Measurements from ENCODE around the gene JCAD.
"Not testable (repeated sequence)": the region's sequence is repeated elsewhere in the genome, so short reads cannot be mapped to it uniquely, and the experiment has no call there.

The JCAD gene

GRCh38 chr10:29981510-29981909 lies 77.9 kb downstream of the JCAD start:
- H3K4me3 ChIP-seq (ENCODE audit: low read depth in 1 of 5, low read length in 5 of 5): no peak overlapping the region
- H3K4me1 ChIP-seq (ENCODE audit: control insufficient read depth in 5 of 5, insufficient read depth in 5 of 5, low read length in 5 of 5): no peaks in the 10 kb centered on the region
- no peak overlapping the region for H3K9ac ChIP-seq (ENCODE audit: low read length in 5 of 5)
- H3K27me3 ChIP-seq (ENCODE audit: control insufficient read depth in 5 of 5, insufficient read depth in 4 of 5, low read length in 5 of 5): no peaks in the 10 kb centered on the region
- H3K9me3 ChIP-seq (ENCODE audit: control insufficient read depth in 5 of 5, low read length in 5 of 5): peaks cover 4 to 14% (median 12%) of the 10 kb centered on the region in 5 donors
- no peak overlapping the region for H3K27ac ChIP-seq (ENCODE audit: low read depth, low read length)
- no peaks in the 10 kb centered on the region for H3K36me3 ChIP-seq (ENCODE audit: control insufficient read depth in 5 of 5, insufficient read depth in 5 of 5, low read length in 5 of 5)

DNA sequence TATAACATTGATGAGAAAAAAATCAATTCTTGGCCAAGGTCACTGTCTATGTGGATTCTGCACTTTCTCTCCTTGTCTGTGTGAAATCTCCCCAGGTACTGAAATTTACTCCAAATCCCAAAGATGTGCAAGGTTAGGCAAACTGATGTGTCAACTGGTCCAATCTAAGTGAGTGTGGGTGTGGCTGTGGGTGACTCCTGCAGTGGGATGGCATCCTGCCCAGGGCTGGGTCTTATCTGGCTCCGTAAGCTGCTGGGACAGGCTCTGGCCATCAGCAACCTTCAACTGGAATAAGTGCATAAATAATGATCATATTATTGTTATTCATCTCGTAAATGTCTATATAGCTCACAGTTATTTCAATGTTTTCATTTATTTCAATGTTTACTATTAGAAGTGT lies 79.3 kb downstream of the JCAD start:
- Histone ChIP-seq H3K9me3 (ENCODE audit: control insufficient read depth in 5 of 5, low read length in 5 of 5) (peaks cover 4 to 14% (median 12%) of the 10 kb centered on the region in 5 donors), H3K4me3 (ENCODE audit: low read depth in 1 of 5, low read length in 5 of 5) (no peak overlapping the region), H3K27ac (ENCODE audit: low read depth, low read length) (no peak overlapping the region), H3K4me1 (ENCODE audit: control insufficient read depth in 5 of 5, insufficient read depth in 5 of 5, low read length in 5 of 5) (no peaks in the 10 kb centered on the region), H3K9ac (ENCODE audit: low read length in 5 of 5) (no peak overlapping the region), H3K27me3 (ENCODE audit: control insufficient read depth in 5 of 5, insufficient read depth in 4 of 5, low read length in 5 of 5) (no peaks in the 10 kb centered on the region), H3K36me3 (ENCODE audit: control insufficient read depth in 5 of 5, insufficient read depth in 5 of 5, low read length in 5 of 5) (no peaks in the 10 kb centered on the region)

GRCh38 chr10:29979421-29979779 lies 80.0 kb downstream of the JCAD start:
- not testable (repeated sequence) for H3K27me3 ChIP-seq (ENCODE audit: control insufficient read depth in 5 of 5, insufficient read depth in 4 of 5, low read length in 5 of 5); H3K27ac ChIP-seq (ENCODE audit: low read depth, low read length); H3K4me1 ChIP-seq (ENCODE audit: control insufficient read depth in 5 of 5, insufficient read depth in 5 of 5, low read length in 5 of 5); H3K36me3 ChIP-seq (ENCODE audit: control insufficient read depth in 5 of 5, insufficient read depth in 5 of 5, low read length in 5 of 5); H3K9ac ChIP-seq (ENCODE audit: low read length in 5 of 5); H3K4me3 ChIP-seq (ENCODE audit: low read depth in 1 of 5, low read length in 5 of 5)
- peaks cover 4 to 14% (median 12%) of the 10 kb centered on the region in 5 donors for H3K9me3 ChIP-seq (ENCODE audit: control insufficient read depth in 5 of 5, low read length in 5 of 5)

DNA sequence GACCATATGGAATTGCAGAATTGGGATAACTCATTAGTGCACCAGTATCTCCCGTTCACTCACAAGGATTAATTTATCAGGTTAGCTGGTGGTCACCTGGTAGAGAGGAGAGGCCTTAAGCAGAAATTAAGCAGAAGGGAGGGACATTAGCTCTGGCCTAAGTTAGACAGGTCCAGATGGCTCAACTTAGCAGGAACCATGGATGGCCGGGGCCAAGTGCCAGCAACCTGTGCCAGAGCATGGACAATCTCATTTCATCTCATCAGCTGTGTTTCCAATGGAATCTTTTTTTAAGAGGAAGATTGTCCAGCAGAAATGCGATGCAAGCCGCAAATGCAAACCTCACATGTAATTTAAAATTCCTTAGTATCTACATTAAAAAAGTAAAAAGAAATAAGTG lies 82.2 kb downstream of the JCAD start:
- no peak overlapping the region for H3K9ac ChIP-seq (ENCODE audit: low read length in 5 of 5)
- H3K27ac ChIP-seq (ENCODE audit: low read depth, low read length): no peak overlapping the region
- no peaks in the 10 kb centered on the region for H3K36me3 ChIP-seq (ENCODE audit: control insufficient read depth in 5 of 5, insufficient read depth in 5 of 5, low read length in 5 of 5)
- H3K4me1 ChIP-seq (ENCODE audit: control insufficient read depth in 5 of 5, insufficient read depth in 5 of 5, low read length in 5 of 5): no peaks in the 10 kb centered on the region
- no peak overlapping the region for H3K4me3 ChIP-seq (ENCODE audit: low read depth in 1 of 5, low read length in 5 of 5)
- H3K9me3 ChIP-seq (ENCODE audit: control insufficient read depth in 5 of 5, low read length in 5 of 5): no peaks in the 10 kb centered on the region
- H3K27me3 ChIP-seq (ENCODE audit: control insufficient read depth in 5 of 5, insufficient read depth in 4 of 5, low read length in 5 of 5): no peaks in the 10 kb centered on the region

GRCh38 chr10:29976134-29976533 lies 83.3 kb downstream of the JCAD start:
- Histone ChIP-seq H3K27me3 (ENCODE audit: control insufficient read depth in 5 of 5, insufficient read depth in 4 of 5, low read length in 5 of 5) (no peaks in the 10 kb centered on the region), H3K36me3 (ENCODE audit: control insufficient read depth in 5 of 5, insufficient read depth in 5 of 5, low read length in 5 of 5) (no peaks in the 10 kb centered on the region), H3K4me3 (ENCODE audit: low read depth in 1 of 5, low read length in 5 of 5) (no peak overlapping the region), H3K9me3 (ENCODE audit: control insufficient read depth in 5 of 5, low read length in 5 of 5) (no peaks in the 10 kb centered on the region), H3K27ac (ENCODE audit: low read depth, low read length) (no peak overlapping the region), H3K4me1 (ENCODE audit: control insufficient read depth in 5 of 5, insufficient read depth in 5 of 5, low read length in 5 of 5) (no peaks in the 10 kb centered on the region), H3K9ac (ENCODE audit: low read length in 5 of 5) (no peak overlapping the region)

DNA sequence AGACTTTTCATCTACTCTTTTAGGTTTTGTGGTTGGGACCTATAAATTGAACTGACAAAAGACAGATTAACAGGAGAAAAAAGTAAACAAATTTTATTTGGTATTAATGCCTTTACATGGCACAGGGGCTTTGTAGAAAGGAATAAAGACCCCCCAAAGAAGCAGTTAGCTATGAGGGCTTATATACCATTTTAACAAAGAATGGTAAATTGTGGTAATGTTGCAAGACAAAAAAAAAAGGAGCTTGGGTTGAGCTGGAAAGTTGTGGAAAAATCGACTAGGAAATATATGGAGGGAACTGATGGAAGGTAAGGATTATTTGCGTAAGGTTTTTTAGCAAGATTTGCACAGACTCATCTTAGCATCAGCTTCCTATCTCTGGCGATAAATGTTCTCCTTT lies 84.6 kb downstream of the JCAD start:
- H3K4me3 ChIP-seq (ENCODE audit: low read depth in 1 of 5, low read length in 5 of 5): no peak overlapping the region
- H3K9me3 ChIP-seq (ENCODE audit: control insufficient read depth in 5 of 5, low read length in 5 of 5): no peaks in the 10 kb centered on the region
- H3K36me3 ChIP-seq (ENCODE audit: control insufficient read depth in 5 of 5, insufficient read depth in 5 of 5, low read length in 5 of 5): no peaks in the 10 kb centered on the region
- no peak overlapping the region for H3K9ac ChIP-seq (ENCODE audit: low read length in 5 of 5)
- no peaks in the 10 kb centered on the region for H3K27me3 ChIP-seq (ENCODE audit: control insufficient read depth in 5 of 5, insufficient read depth in 4 of 5, low read length in 5 of 5)
- H3K27ac ChIP-seq (ENCODE audit: low read depth, low read length): no peak overlapping the region
- no peaks in the 10 kb centered on the region for H3K4me1 ChIP-seq (ENCODE audit: control insufficient read depth in 5 of 5, insufficient read depth in 5 of 5, low read length in 5 of 5)

DNA sequence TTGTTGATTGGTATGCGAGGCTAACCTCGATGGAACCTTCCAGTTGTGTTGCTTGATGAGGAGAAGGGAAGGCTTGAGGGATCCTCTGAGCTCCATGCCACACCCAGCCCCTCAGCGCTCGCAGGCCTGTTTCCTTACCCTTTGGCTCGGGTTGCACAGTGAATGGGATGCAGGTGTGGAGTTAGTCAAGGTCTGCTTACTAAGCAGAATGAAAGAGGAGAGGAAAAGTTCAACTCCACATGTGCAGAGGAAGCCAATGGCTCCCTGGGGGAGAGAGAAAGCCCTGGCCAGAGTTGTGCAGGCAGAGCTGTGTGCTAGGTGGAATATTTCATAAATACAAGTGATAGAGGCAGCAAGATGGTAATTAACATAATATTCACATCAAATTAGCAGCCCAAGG lies 85.5 kb downstream of the JCAD start:
- Histone ChIP-seq H3K27ac (ENCODE audit: low read depth, low read length) (no peak overlapping the region), H3K36me3 (ENCODE audit: control insufficient read depth in 5 of 5, insufficient read depth in 5 of 5, low read length in 5 of 5) (no peaks in the 10 kb centered on the region), H3K9ac (ENCODE audit: low read length in 5 of 5) (no peak overlapping the region), H3K27me3 (ENCODE audit: control insufficient read depth in 5 of 5, insufficient read depth in 4 of 5, low read length in 5 of 5) (no peaks in the 10 kb centered on the region), H3K4me3 (ENCODE audit: low read depth in 1 of 5, low read length in 5 of 5) (no peak overlapping the region), H3K4me1 (ENCODE audit: control insufficient read depth in 5 of 5, insufficient read depth in 5 of 5, low read length in 5 of 5) (no peaks in the 10 kb centered on the region), H3K9me3 (ENCODE audit: control insufficient read depth in 5 of 5, low read length in 5 of 5) (no peaks in the 10 kb centered on the region)

DNA sequence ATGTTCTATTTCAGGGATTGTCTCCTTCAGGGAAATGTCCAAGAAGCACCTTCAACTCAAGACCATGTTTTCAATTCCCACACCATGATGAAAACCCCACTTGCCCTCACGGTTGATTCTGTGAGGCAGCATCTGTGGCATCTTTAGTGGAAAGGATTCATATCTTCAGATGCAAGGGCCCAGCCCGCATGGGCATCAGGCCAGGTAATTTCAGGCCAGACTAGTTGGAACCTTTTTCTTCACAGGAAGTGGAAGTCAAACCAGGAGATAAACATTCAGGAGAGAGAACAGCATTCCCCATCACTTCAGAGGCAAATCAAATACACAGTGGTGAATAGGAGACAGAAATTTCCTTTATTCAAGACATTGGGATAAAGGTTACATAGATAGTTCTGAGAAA lies 88.8 kb downstream of the JCAD start:
- H3K36me3 ChIP-seq (ENCODE audit: control insufficient read depth in 5 of 5, insufficient read depth in 5 of 5, low read length in 5 of 5): no peaks in the 10 kb centered on the region
- no peaks in the 10 kb centered on the region for H3K27me3 ChIP-seq (ENCODE audit: control insufficient read depth in 5 of 5, insufficient read depth in 4 of 5, low read length in 5 of 5)
- no peak overlapping the region for H3K9ac ChIP-seq (ENCODE audit: low read length in 5 of 5)
- no peak overlapping the region for H3K27ac ChIP-seq (ENCODE audit: low read depth, low read length)
- H3K4me3 ChIP-seq (ENCODE audit: low read depth in 1 of 5, low read length in 5 of 5): no peak overlapping the region
- no peaks in the 10 kb centered on the region for H3K4me1 ChIP-seq (ENCODE audit: control insufficient read depth in 5 of 5, insufficient read depth in 5 of 5, low read length in 5 of 5)
- H3K9me3 ChIP-seq (ENCODE audit: control insufficient read depth in 5 of 5, low read length in 5 of 5): no peaks in the 10 kb centered on the region

GRCh38 chr10:29970012-29970396 lies 89.4 kb downstream of the JCAD start:
- Histone ChIP-seq H3K9ac (ENCODE audit: low read length in 5 of 5) (no peak overlapping the region), H3K4me1 (ENCODE audit: control insufficient read depth in 5 of 5, insufficient read depth in 5 of 5, low read length in 5 of 5) (no peaks in the 10 kb centered on the region), H3K4me3 (ENCODE audit: low read depth in 1 of 5, low read length in 5 of 5) (no peak overlapping the region), H3K9me3 (ENCODE audit: control insufficient read depth in 5 of 5, low read length in 5 of 5) (no peaks in the 10 kb centered on the region), H3K36me3 (ENCODE audit: control insufficient read depth in 5 of 5, insufficient read depth in 5 of 5, low read length in 5 of 5) (no peaks in the 10 kb centered on the region), H3K27ac (ENCODE audit: low read depth, low read length) (no peak overlapping the region), H3K27me3 (ENCODE audit: control insufficient read depth in 5 of 5, insufficient read depth in 4 of 5, low read length in 5 of 5) (no peaks in the 10 kb centered on the region)

- Histone ChIP-seq H3K9me3 (ENCODE audit: control insufficient read depth in 5 of 5, low read length in 5 of 5) (no peaks in the 10 kb centered on the region), H3K36me3 (ENCODE audit: control insufficient read depth in 5 of 5, insufficient read depth in 5 of 5, low read length in 5 of 5) (no peaks in the 10 kb centered on the region), H3K27ac (ENCODE audit: low read depth, low read length) (no peak overlapping the region), H3K9ac (ENCODE audit: low read length in 5 of 5) (no peak overlapping the region), H3K4me1 (ENCODE audit: control insufficient read depth in 5 of 5, insufficient read depth in 5 of 5, low read length in 5 of 5) (peaks cover 0 to 1% (median 0%) of the 10 kb centered on the region in 5 donors), H3K4me3 (ENCODE audit: low read depth in 1 of 5, low read length in 5 of 5) (no peak overlapping the region), H3K27me3 (ENCODE audit: control insufficient read depth in 5 of 5, insufficient read depth in 4 of 5, low read length in 5 of 5) (no peaks in the 10 kb centered on the region)
Measured at GRCh38 chr10:29969255-29970011, 90.0 kb downstream of the JCAD start.

All from subcutaneous abdominal adipose tissue (tissue), 5 donors.